Measurements from ENCODE around the gene GRK4.
"Not testable (repeated sequence)": the region's sequence is repeated elsewhere in the genome, so short reads cannot be mapped to it uniquely, and the experiment has no call there.

Gene GRK4

DNA sequence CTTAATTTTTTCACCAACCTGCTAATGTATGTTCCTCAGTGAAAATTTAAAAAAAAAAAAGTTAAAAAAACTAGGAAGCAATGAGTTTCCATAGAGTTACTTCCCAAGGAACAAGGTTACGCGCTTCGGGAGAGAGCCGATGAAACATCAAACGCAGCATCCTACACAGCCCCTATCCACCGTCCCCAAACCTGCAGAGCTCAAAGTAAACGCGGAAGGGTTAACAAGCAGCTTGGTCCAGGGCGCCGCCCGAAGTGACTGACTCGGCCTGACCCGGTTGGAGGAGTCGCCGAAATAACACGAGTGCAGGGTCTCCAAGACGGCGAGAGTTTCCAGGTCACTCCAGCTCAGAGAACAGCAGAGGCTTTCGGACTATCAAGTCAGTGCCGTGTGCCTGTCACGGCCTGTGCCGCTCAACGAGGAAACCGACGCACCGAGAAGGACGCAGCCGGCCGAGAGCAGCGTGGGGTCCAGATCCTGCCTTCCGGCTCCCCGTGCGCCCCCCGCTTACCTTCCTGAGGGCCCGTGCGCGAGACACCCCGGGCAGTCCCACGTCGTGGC, 677 bp upstream of the GRK4 start:
- DNase-seq = no peak

DNA sequence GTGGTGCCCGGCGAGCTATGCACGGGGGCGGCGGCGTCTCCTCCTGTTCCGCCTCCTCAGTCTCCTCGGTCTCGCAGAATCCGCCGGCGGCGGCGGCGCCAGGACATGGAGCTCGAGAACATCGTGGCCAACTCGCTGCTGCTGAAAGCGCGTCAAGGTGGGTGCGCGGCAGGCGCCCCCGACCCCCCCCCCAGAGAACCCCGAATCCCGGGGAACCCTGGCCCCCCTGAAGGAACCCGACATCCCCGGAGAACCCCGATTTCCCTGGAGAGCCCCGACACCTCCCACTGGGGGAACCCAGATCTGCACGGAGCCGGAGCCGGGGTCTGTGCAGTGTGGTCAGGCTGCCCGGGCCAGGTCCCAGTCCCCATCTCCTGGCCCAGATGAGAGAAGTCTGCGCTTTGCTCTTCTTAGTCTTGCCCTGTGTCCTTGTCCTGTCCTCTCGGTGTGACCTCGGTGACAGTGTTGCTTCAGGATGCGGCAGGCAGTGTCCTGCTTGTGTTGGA, 648 bp downstream of the GRK4 start:
- peak; percentile 39 for DNase-seq

DNA sequence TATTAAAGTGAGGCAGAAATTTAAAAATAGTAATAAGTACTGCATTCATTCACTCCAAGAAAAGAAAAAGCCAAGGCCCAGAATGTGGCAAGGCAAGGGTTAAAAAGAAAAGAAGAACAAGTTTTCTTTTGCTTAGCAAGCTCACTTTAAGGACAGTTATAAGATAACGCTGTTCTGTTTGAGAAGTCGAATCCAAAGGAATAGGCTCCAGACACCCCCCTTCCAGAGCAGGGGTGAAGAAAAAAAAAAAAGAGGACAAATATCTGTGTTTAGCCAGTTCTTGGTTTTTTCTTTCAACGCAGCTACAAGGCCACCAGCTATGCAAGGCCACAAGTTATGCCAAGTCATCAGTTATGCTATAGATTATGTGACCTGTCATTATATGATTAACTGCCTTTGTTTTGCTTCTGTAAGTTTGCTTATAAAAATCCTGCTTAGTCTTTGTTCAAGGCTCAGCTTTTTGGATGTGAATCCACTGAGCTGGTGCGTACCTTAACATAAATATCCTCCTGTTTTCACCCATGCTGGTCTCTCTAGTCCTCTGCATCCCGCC, 1.4 kb downstream of the GRK4 start:
- no peak for DNase-seq

DNA sequence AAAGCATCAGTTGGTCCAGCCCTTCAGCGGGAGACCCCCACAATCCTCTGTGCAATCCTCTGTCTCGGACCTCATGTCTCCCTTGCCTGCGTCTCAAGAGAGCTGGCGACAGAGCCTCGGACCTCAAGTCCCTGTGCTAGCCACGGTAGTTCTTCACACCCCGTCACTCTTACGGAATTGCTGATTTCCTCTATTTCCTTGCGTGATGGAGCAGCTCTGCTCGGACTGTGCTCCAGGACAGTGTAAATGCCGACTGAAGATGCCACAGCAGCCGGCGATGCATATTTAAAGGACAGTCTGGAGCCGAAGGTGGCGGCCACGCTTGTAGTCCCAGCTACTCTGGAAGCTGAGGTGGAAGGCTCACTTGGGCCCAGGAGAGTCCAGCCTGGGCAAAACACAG, 1.9 kb downstream of the GRK4 start:
- DNase-seq = no peak

DNA sequence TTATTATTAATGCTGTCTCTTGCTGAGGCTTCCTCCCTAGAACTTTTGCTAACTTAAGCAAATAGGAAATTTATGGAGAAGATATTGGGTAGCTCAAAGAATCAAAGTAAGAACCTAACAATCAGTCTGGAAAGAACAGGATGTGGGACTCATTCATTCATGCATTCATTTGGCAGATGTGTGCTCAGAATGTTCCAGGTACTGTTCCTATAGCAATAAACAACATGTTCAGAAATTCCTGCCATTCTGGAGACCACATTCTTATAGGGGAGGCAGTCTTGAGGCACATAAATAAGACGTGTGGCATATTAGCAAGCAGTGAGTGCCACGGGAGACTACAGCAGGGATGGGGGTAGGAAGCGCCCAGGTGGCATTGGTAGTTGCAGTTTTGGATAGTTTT, 5.0 kb downstream of the GRK4 start:
- DNase-seq = no peak

DNA sequence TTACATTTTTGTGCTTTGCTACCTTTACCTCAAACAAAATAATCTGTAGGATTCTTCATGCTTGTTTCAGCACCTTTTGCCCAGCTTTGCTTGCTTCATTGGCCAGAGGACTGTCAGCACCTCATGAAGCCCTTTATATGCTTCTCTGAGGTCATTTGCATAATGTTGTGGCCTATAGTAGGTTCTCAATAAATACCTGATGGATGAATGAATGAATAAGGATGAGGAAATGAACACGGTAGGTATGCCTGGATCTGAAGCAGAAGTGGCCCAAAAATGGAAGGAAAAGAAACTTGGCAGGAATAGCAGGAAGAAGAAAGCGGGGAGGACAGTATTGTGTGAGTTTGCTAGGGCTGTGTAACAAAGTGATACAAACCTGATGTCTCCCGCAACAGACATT, 7.9 kb downstream of the GRK4 start:
- no peak for DNase-seq

DNA sequence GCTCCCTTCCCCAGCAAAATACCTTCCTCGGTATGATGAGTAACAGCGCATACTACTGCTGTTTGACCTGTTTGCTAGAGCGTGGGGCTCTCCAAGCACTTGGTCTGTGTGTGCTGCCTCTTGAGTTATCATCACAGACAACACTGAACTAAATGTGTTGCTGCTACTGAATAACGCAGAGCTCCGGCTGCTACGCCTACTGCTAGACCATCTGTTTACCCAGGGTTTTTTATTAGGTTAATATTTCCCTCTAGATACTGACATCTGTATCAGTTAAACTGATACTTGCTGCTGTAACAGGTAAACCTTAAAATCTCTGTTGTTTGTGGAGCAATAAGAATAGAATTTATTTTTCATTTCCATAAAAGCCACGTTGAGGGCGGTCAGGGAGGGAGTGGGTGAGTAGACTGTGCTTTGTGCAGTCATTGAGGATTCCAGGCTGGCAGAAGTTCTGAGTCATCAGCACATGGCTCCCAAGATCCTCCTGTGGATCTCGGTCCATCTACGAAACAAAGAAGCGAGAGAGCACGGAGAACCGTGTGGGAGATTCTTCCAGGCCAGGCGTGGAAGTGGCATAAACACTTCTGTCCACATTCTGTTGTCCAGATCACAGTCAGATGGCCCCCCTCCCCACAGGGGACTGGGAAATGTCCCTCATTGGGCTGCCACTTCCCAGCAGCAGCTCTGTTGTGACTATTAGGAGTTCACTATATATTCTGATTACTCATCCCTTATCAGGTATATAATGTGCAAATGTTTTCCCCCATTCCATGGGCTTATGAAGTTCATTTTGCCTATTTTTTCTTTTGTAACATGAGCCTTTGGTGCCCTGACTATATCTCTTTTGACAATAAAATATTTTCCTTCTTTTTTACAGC, 14.1 kb downstream of the GRK4 start:
- DNase-seq = no peak

DNA sequence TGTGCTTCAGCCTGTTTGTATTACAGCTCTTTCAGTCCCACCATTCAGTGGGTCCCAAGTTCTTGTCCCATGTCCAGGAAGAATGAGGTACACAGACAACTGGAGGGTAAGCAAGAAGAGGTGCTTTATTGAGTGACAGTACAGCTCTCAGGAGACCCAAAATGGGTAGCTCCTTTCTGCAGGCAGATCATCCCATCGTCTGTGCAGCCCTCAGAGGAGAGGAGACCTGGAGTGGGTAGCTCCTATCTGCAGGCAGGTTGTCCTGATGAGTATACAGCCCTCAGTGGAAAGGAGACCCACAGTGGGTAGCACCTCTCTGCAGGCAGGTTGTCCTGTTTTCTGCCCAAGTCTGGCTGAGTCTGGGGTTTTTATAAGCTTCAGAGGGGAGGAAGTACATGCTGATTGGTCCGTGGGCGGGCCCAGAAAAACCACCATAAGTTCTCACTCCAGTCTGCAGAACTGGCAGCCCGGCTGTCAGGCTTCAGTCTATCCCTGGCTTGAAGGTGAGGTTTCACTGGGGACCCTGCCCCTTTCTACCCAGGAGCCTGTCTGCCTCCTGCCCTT, 18.0 kb downstream of the GRK4 start:
- DNase-seq = no peak

DNA sequence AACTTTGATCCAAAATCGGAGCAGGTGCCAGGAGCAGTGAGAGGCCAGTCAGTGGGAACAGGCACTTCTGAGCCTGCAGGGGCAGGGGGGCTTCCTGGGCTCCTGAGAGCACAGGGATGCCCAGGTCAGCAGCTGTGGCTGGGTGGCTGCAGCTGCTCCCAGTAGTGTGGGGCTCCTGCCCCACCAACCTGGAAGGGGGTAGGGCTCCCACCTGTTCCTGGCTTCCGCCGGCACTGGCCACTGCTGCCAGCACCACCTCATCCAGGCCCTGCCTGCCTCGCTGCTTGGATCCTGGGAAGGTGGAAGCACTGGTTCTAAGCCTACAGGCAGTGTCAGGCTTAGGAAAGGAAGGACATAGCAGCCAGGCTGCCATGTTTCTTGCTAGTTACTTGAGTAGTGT, 18.6 kb downstream of the GRK4 start:
- DNase-seq = no peak

DNA sequence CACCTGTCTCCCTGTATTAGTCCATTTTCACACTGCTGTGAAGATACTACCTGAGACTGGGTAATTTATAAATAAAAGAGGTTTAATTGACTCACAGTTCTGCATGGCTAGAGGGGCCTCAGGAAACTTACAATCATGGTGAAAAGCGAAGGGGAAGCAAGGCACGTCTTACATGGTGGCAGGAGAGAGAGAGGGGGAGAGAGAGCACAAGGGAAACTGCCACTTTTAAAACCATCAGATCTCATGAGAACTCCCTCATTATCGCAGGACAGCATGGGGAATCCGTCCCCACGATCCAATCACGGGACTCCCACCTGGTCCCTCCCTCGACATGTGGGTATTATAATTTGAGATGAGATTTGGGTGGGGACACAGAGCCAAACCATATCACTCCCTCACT, 20.3 kb downstream of the GRK4 start:
- DNase-seq = not testable (repeated sequence)

DNA sequence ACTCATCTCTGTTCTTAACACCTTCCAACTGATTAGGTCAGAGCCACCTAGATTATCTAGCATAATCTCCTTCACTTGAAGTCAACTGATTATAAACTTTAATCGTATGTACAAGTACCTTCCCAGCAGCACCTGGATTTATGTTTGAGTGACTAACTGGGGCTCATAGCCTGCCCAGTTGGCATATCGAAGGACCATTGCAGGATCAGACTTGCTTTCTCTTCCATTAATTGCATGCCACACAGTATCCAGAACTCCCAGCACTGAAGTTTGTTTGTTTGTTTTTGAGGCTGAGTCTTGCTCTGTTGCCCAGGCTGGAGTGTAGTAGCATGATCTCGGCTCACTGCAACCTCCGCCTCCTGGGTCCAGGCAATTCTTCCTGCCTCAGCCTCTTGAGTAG, 27.9 kb downstream of the GRK4 start:
- no peak for DNase-seq

DNA sequence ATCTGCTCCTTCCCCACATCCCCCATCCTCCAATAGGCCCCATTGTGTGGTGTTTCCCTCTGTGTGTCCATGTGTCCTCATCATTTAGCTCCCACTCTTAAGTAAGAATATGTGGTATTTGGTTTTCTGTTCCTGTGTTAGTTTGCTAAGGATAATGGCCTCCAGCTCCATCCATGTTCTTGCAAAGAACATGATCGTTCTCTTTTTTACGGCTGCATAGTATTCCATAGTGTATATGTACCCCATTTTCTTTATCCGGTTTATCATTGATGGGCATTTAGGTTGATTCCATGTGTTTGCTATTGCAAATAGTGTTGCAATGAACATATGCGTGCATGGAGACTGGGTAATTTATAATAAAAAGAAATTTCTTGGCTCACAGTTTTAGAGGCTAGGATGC, 31.5 kb downstream of the GRK4 start:
- DNase-seq = no peak

DNA sequence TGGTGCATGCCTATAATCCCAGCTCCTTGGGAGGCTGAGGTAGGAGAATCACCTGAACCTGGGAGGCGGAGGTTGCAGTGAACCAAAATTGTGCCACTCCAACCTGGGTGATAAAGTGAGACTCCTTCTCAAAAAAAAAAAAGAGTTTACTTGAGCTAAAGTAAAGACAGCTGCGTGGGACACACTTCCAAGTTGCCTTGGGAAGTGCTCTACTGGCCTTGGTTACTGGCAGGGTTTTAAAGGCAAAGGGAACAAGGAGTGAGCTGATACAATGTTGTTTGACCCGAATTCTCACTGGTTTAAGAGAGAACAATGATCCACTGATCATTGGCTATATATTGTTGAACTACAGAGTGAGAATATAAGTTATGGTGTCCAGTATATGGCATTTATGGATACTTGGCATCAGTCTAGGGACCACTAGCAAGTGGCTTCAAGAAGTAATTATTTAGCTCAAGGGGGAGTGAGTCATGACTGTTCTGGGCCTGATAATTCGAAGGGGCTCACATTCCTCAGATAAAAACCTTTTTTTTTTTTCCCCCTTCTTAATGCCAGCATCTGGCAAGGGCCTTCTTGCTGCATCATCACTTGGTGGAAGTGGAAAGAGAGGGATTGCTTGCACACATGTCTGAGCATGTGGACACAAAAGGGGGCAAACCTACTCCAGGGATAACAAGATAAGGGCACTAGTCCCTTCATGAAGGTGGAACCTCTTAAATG, 32.3 kb downstream of the GRK4 start:
- no peak for DNase-seq

DNA sequence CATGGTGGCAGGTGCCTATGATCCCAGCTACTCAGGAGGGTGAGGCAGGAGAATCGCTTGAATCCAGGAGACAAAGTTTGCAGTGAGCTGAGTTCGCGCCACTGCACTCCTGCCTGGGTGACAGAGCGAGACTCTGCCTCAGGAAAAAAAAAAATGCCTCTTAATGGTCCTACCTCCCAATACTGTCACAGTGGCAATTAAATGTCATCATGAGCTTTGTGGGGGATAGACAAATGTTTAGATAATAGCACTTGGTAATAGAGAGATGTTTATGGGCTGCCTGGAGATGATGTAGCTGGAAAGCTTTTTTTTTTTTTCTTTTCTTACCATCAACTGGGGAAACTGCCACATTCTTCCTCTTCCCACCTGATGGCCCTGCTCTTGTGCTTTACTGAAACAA, 33.0 kb downstream of the GRK4 start:
- no peak for DNase-seq

DNA sequence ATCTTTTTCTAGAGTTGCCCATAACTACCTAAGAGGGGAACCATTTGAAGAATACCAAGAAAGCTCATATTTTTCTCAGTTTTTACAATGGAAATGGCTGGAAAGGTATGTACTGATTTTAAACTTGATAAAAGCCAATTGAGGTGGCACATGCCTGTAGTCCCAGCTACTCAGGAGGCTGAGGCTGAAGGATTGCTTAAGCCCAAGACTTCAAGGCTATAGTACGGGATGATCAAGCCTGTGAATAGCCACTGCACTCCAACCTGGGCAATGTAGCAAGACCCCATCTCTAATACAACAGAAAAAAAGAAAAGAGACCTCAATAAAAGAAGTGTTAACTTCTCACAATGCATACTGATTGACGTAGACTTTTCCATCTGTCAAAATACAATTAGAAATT, 44.4 kb downstream of the GRK4 start:
- no peak for DNase-seq

DNA sequence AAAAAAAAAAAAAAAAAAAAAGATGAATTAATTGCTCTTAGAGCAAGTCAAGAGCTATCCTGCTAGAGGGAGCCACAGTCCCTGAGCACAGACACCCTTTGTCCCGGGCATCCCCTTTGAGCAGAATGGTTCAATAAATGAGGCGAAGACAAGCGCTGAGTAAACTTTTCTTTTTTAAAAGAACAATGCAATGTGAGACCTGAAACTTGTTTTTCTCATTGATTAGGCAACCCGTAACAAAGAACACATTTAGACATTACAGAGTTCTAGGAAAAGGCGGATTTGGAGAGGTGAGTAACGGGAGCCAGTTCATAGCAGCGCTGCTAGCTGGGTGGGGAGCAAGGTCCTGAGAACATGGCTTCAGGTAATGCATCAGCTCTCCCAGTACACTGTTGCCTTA, 46.1 kb downstream of the GRK4 start:
- DNase-seq = no peak

DNA sequence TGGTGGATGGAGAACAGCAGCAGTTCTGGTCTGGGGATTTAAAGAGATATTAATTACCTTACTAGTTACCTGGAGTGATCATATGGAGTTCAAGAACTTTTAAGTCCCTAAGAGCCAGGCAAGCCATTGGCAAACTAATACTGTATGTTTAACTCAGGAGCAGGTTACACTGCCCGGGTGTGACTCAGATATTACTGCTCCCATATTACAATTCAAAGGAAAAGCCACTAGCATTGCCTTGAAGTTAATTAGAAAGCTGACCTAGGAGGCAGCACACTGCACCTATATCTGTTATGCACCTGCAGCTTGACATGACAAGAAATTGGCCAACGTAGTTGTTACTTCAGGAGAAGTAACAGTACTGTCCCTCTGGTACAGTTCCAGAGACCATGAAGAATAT, 47.2 kb downstream of the GRK4 start:
- no peak for DNase-seq

DNA sequence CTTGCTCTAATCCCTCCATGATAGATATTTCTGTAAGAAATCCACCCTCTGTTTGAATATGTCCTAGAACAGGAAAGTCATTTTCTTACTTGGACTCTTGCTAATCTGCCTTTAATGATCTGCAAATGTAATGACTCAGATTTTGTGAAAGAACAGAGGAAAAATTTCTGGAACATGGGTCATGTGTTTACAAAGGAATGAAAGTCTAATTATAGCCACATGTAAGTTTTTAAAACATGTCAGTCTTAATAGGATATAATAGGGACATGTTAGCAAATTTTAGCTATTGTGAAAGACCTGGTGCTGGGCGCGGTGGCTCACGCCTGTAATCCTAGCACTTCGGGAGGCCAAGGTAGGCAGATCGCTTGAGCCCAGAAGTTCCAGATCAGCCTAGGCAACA, 47.6 kb downstream of the GRK4 start:
- no peak for DNase-seq

DNA sequence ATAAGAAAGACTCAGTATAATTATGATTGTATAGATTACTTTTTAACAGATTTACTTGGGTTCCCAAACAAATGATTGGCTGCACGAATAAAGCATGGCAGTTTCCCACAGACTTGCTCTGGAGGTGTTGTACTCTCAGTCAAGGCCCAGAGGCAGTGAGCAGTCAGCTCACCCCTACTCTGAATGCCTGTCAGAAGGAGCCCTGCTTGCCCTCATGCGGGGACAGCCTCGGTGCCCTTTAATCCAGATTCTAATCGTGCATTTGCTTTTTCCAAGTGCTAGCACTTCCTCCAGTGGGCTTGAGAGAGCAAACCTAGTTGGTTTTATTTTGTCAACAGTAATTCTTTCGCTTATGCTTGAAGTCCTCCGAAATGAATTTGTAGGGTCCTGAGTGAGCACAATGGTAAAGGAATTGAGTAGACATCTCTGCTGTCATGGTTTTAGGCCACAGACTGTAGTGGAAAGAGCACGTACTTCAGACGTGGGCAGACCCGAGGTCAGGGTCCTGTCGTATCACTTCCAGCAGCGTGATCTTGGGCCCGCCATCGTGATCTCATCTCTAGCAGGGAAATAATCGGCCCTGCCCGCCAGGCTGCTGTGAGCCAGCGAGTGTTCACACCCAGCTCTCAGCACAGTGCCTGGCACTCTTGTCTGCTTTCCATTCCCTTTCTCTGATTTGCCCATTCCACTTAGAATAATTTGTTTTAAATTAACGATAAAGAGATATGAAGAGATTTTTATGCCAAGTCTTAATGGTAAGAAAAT, 48.3 kb downstream of the GRK4 start:
- DNase-seq = no peak

DNA sequence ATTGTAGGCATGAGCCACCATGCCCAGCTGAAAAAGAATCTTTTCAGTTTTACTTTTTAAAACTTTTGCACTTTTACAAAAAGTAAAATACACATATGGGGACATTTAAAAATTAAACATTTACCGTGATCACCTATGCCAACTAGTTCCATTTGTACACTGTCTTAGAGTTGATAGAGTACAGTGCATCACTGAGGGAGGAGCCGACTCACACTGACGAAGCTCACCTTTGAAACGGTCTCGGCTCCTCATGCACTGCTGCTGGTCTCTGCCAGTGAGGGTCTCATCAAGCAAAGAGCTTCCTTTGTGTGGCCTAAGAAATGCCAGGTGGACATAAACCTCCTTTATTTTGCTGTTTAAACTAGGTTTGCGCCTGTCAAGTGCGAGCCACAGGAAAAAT, 50.0 kb downstream of the GRK4 start:
- DNase-seq = no peak

DNA sequence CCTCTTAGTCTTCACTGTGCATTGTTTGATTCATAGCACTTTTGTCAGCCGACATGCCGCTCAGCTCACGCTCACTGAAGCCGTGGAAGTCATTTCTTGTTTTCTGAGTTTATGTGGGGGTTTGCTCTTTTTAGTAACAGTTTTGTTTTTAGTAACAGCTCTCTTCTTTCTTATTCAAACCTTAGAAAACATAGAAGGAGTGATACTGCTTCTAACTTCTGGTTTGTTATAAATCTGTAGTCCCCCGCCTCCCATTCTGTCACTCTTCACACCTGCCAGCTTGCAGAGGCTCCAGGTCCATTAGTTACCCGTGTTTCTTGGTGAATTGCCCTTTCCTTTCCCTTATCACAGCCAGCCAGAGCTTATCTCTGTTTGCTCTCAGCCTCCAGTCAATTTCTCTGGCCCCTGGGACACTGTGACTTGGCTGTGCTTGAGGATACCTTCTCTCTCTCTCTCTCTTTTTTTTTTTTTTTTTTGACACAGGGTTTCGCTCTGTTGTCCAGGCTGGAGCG, 50.5 kb downstream of the GRK4 start:
- DNase-seq = no peak

DNA sequence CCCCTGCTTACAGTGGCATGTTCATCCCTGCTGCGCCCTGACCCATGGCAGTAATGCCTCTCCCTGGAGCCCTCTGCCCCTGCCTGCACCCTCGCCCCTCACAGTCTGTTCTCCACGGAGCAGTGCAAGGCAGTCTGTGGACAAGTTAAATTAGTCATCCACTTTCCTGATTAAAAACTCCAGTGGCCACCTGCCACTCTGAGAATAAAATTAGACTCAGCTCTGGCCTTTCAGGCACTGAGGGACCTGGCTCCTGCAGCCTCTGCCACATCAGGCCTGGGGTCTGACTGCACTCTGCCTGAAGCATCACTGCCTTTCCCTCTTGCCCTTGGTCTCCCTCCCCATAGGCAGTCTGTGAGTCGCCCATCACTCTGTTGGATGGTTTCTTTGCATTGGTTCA, 53.6 kb downstream of the GRK4 start:
- DNase-seq = no peak

Data from retina (tissue), 1 donor.